M059J (cell line): ENCODE data around the gene METAP2. TPM values are rescaled to one million over a fixed set of nuclear protein-coding genes. Genes with fewer than 3 reads are reported as not detected.

Source experiments
- DNase-seq: peaks from one replicate; pipeline ENCODE4 v3.0.0-alpha.2; 2012; ENCODE audit warnings: low read depth
- total RNA-seq: library from RNA; depleted of rRNA; stranded (reverse); fragments of >200 nt; shearing (Covaris generic); gene quantifications from 2 replicates; pipeline ENCODE4 v1.2.3, GENCODE V29; 2014; rRNA removed

METAP2 gene
- total RNA-seq, 1 experiment from 2014 or later, result 80.2 TPM

GRCh38 chr12:95549392-95550084 lies 75.6 kb downstream of the METAP2 start:
- no peak for DNase-seq

GRCh38 chr12:95551305-95551704 lies 77.4 kb downstream of the METAP2 start, which contains the start of gene USP44:
Gene USP44 (minus strand): TSS chr12:95551476. CDS start chr12:95534256, 17,220 bp downstream.
- DNase-seq, result no peak

GRCh38 chr12:95551913-95552516 lies 78.1 kb downstream of the METAP2 start:
- no peak for DNase-seq

DNA sequence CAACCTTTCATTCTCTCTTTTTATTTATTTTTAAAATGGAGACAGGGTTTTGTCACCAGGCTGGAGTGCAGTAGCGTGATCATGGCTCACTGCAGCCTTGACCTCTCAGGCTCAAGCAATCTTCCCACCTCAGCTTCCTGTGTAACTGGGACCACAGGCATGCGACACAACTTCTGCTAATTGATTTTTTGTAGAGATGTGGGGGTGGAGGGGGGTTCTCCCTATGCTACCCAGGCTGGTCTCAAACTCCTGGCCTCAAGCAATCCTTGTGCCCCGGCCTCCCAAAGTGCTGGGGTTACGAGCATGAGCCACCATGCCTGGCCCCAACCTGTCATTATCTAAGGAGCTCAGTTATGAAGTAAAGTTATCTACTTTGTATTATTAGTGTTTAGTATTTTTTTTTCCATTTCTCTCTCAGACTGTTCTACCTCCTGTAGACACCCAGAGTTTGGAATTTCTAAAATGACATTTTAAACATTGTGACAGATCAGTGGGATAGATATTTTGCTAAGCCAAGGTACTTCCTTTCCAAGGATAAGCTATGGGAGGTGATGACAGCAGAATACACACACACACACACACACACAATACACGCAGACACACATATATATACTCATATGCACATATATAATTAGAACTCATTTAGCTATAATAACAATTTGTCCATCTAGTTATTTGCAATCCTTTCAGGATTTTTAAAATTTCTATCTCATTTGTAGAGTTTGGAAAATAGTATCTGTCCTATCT lies 79.4 kb downstream of the METAP2 start:
- no peak for DNase-seq

GRCh38 chr12:95554532-95555071 lies 80.7 kb downstream of the METAP2 start:
- no peak for DNase-seq

- no peak for DNase-seq
Observed at GRCh38 chr12:95557625-95558024, 83.7 kb downstream of the METAP2 start.

Other genes with a start within 250 kb of the METAP2 start
- gene USP44, start 77.3 kb downstream of the METAP2 start, total RNA-seq, result 0.02 TPM in 1 of 2 replicates, not detected in the other